DMS53 treated with DMSO at 0.1 percent for 48 hours (cell line): Measurements from ENCODE around the gene RAP1A.
"Not testable (repeated sequence)": the region's sequence is repeated elsewhere in the genome, so short reads cannot be mapped to it uniquely, and the experiment has no call there.

Source experiments
- DNase-seq: peaks from one replicate; lab custom pipeline; 2025; ENCODE audit not compliant: unreplicated experiment; lab: John Stamatoyannopoulos, UW

The RAP1A gene

DNA sequence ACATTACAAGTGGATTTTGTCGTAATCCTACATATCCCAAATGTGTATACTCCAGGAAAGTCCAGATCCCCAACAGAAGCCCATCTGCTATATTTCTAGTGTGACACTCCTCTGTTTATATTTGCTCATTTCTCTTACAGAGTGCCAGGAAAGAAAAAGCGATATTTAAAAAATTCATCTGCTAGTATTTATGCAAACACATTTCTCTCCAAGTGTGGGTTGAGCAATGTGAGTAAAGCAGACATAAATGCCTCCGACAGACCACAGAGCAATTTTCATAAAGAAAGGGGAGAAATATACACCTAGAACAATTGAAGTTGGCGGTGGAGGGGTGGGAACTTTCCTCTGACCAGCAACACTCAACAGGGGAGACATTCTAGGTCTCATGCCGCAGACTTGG is 22.2 kb upstream of the RAP1A start:
- no peak for DNase-seq

DNA sequence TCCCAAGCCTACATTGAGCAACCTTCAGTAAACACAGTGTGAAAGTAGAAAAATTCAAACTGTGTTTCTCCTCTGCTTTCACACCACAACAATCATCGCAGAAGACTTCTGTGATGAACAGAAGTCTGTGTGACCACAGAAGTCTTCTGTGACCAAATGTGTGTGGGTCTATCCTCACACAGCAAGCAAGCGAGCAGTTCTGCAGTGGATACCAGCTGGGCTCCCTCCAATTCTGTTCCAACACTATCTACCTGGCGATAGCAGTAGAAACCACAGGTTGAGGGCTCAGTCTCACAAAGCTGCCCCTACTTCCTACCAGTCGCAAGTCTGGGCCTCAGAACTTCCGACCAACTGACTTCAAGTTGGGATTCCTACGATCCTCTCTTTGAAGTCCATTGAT is 21.0 kb upstream of the RAP1A start:
- DNase-seq, result no peak

DNA sequence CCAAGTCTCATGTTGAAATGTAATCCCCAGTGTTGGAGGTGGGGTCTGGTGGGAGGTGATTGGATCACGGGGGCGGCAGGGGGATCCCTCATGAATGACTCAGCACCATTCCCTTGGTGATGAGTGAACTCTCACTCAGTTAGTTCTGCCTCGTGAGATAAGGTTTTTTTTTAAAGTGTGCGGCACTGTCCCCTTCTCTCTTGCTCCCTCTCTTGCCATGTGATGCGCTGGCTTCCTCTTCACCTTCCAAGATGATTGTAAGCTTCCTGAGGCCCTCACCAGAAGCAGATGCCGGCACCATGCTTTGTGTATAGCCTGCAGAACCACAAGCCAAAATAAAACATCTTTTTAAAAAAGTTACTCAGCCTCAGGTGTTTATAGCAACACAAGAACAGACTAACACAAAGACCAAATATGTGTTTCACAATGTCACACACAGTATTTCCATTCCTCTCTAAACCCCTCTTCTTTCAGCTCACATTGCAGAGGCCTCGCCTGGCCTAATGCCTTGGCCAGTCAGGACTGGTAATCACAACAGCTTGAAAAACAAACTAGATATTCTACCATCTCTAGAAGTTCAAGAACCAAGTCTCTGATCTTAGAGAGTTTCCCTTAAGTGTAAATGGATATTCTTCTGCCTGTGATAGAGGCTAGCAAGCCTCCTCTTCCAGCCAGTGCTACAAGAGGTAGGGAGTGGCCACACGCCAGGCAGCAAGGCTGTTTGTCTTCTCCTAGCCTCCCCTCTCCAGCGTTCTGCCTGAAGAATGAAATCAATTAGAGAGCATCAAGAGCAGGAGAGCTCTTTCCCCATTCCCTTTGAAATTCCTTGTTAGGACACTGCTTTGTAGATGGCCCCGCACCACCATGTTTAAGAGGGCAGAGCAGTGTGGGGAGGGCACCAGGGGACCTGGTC is 19.6 kb upstream of the RAP1A start:
- no peak for DNase-seq

DNA sequence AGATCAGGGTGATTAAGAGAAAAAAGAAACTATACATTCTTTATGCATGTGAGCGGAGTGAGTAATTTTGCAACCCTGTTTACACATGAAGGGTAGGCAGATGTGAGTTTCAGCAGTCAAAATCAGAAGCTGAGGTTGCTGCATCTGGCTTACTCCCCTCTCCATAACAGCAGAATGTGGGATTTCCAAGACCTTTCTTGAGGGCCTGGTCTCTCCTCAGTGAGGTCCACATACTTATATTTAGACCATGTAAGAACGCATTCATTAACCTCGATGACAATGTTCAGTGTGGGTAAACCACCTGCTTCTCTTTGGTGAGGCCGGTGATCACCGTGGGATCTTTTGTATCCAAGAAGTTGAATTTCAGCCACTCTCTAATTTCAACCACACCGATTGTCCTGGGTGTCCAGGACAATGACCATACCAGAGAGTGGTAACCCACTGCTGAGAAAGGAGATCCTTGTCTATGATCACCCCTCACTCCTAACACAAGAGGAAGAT is 18.7 kb upstream of the RAP1A start:
- no peak for DNase-seq

DNA sequence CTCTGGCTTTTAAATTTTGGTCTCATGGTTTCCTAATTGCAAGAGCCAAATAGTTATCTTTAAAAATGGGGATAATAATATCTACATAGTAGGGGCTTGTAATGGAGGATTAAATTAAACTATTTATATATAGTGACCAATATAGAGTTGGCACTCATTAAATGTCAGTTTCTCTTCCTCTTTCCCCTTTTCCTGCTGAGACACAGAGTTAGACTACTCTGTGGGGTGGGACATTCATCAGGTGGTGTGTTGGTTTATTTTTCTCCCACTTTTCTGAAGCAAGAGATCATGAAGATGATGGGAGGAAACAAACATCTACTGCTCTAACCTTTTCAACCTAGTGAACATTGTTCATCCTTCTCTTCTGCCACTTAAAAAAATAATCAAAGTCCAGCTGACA is 17.3 kb upstream of the RAP1A start:
- no peak for DNase-seq

DNA sequence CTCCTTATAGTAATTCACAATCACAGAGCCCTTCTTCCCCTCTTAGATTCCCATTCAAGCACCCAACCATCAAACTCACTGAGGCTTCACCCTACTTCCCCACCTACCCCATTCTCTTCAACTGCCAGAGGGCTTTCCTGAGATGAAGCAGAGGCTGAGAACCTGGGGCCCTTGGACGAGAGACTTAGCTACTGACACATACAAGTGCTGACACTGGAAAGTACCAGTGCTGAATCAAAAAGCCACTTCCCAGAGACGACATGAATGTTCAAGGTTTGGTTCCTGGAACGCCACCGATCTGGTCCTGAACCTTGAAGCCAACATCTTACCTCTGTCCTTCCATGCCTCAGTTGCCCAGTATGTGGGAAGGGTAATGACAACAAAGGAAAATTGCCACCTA is 16.6 kb upstream of the RAP1A start:
- DNase-seq, result no peak

DNA sequence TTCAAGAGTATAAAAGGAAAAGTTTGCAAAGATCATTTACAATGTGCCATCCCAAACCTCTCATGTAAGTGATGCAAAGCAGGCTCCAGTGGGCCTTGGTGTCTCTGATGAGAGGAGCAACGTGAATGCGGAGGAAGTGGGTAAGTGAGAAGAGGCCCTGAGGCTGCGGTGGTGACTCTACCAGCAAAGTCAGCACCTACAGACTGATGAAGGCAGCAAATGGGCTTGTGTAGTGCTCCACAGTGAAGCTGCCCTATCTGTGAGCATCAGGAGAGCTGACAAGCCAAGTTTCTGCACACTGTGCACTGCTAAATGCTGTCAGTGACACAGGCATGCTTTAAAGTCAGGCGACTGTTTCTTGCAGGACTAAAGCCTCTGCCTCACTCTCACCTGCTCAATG is 15.6 kb upstream of the RAP1A start:
- DNase-seq, result no peak

DNA sequence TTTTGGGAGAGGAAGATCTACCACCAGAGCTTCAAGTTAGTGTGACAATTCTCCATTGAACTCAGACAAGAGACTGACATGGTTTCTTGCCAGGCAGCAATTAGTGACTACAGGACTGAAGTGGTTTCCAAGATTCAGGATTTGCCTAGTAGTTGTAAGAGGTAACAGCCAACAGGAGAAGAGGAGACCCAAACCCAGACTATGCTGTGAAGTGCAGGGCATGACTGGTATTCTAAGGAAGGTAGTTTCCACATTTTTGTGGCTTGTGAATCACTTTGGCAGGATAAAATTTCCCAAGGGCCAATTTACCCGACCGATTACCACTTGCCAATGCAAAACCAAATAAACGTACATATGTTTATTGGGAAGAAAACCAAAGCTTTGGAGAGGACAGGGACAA is 14.7 kb upstream of the RAP1A start:
- no peak for DNase-seq

DNA sequence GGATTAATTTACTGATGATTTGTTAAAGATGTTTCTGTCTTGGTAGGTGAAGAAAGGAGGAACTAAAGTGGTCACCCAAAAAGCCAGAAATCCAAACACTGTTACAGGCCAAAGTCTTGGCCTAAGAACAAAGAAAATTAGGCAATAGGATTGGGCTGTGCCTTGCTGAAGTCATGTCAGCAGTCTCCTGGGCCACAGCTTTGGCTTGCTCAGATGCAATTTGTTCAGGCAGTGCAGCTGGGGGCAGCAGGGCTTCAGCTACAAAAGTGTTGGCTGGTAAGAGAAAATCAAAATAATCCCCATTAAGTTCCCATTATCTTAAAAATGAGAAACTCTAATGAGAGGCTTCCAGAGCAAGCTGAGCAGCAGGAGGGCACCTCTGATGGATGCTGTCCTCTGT is 14.0 kb upstream of the RAP1A start:
- DNase-seq, result no peak

DNA sequence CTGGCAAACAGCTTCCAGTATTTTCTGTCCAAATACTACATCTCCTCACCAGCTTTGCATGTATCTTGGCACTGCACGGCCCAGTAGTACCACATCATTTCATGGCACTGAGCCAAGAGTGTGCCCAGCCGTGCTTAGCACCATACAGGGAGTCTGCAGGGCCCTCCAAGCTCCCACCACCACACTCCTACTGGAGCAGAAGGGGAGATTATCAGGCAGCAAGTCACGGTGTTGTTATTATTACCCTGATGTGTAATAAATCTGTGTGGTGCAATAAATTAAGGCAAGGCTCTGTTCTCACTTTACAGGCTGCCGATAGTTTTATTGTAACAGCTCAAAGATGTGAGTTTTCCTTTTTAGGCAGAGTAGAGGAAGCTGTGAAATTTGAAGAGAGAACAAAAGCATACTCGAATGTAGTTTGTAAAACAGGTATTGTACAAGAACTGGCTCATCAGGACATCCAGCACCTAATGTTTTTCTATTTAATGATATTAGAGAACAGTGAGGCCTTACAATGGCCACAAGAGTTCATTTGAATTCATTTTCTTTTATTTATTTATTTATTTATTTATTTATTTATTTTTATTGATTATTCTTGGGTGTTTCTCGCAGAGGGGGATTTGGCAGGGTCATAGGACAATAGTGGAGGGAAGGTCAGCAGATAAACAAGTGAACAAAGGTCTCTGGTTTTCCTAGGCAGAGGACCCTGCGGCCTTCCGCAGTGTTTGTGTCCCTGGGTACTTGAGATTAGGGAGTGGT is 13.0 kb upstream of the RAP1A start:
- DNase-seq, result not testable (repeated sequence)

DNA sequence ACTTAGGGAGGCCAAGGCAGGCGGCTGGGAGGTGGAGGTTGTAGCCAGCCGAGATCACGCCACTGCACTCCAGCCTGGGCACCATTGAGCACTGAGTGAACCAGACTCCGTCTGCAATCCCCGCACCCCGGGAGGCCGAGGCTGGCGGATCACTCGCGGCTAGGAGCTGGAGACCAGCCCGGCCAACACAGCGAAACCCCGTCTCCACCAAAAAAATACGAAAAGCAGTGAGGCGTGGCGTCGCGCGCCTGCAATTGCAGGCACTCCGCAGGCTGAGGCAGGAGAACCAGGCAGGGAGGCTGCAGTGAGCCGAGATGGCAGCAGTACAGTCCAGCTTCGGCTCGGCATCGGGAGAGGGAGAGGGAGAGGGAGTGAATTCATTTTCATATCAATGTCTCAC is 11.1 kb upstream of the RAP1A start:
- not testable (repeated sequence) for DNase-seq

DNA sequence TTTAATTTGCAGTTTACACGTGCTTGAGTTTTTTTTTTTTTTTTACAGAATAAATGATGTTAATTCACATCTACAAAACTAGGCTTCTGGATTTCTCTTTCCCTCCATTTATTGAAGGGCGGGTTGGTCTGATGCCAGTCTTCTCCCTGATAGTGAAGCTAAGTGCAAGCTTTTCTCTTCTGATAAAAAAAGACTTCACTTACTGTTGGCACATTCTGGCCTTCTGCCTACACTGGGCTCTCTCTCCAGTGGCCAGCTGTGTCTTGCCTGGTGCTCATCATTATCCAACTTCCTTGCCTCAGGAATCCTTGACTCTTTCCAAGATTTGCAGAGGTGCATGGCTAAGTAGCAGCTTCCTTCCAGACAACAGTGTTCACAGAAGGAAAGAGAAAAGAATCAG is 7.6 kb upstream of the RAP1A start:
- DNase-seq, result no peak

DNA sequence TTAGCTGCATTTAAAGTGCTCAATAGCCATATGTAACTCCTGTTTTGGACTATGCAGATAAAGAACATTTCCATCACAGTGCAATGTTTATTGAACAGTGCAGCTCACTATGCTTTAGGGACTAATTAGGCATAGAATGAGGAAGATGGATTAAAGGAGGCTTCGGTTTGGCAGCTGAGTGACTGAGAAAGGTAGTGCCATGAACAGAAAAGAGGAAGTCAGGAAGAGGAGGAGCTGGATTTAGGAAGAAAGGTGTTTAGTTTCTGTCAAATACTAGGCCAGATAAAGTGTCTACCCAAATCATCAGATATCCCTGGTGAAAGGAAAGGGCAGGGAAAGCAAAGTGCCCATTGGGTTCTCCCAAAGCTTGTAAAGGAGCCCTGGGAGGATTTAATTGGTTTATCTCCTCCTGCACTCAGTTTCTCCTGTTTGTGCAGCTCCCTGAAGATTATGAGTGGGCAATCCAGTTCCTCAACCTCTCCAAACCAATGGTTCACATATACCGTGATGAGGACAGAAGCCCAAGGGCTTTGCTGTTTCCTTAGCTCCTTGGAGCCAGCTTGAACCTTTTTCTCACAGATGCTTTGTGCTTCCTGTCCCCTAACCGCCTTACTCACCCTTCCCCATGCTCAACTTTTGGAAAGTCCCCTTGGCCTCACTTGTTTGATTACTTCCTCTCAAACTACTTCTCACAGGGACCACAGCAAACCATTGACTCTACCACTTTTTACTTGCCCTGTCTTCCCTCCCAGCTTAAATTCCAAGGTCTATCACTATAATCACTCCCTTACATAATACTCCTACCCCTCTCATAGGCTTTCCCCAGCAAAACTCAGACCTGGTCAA is 3.5 kb upstream of the RAP1A start:
- no peak for DNase-seq

DNA sequence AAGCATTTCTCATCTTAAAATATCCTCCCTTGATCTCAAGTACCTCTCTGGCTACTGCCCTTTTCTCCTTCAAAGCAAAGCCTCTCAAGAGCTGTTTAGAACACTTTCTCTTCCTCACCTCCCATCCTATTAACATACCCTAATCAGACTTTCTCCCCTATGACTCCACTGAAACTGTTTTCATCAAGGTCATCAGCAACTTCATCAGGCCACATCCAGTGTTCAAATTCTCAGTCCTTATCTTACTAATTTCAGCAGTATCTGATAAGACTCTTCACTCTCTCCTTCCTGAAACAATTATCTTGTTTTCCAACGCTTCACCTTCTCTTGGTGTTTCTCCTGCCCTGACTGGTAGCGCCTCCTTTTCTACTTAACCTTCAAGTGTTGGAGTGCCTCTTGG is 1.5 kb upstream of the RAP1A start:
- DNase-seq, result no peak

DNA sequence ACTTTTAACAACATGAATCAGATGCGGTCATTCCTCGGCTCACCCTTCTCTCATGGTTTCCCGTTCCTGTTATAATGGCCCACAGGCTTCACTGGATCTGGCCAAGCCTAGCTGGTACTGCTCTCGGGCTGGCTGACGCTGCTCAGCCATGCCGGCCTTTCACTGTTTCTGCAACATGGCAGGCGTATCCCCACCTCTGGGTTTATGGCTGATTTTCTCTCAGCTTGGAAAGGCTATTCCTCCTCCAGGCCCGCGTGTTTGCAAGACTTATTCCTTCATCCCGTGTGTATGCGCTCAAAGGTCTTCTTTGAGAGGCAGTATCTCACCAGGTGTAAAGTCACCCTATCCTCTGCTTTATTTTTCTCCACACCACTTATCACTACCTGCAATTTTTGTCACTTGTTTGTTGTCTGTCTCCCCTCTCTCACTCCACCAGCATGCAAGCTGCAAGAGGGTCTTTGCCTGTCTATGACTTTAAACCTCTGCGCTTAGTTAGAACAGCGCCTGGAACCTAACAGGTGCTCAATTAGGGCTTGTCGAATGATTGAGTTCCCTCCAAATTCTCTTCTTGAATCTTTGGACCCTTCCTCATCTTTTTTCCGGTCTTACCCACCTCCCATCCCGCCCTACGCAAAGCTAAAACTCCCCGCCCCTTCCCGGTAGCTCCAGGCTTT is 491 bp upstream of the RAP1A start:
- no peak for DNase-seq

DNA sequence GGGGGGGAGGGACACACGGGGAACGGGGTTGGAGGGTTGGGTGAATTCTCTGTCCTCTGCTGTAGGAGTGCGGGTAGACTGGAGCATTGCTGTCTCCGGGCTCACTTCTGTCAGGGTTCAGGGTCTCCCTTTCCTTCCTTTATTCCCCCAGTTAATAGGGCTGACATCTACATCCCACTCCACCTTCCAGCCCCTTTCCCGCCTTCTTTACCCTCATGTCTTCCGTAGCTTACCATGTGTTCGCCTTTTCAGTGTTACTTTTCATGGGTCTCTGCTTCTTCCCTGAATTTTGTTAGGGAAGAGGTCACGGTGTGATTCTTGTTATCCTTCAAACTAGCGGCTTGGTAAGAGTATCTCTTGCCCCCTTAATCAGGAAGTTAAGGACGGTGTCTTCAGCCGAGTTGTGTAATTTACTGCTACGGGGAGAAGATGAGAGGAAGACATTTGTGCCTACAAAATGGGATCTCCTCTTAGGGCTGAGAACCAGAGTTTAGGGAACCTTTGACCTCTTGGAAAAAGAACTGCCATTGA is 917 bp downstream of the RAP1A start:
- no peak for DNase-seq

DNA sequence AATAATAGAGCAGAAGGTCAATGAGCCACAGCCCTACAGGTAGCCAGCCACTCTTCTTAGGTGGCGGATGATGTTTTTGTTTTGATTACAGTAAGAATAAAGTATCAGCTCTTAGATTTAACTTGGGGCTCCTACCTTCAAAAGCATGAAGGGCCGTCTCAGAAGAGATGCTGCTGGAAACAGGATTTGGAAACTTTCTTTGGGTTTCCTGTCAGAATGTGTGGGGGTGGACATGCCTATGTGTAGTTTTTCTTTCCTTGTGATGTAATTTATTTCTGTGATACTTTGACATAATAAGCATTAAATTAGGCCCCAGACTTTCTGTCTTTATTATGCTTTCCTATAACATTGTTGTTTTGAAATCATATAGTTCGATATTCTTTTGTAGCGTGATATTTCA is 1.5 kb downstream of the RAP1A start:
- DNase-seq, result no peak

DNA sequence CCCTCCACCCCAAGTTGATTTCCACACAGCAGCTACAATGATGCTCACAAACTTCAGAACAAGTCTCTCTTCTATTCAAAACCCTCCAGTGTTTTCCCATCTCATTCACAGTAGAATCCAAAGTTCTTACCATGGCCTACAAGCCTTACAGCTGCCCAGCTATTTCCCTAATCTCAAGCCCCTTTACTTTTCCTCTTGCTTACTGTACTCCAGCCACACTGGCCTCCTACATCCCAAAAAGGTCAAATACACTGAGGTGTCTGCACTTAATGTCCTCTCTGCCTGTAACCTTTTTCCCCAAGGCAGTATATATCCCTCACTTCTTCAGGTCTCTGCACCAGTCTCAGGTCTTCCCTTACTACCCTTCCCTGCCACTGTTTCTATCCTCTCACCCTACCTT is 2.6 kb downstream of the RAP1A start:
- DNase-seq, result no peak

DNA sequence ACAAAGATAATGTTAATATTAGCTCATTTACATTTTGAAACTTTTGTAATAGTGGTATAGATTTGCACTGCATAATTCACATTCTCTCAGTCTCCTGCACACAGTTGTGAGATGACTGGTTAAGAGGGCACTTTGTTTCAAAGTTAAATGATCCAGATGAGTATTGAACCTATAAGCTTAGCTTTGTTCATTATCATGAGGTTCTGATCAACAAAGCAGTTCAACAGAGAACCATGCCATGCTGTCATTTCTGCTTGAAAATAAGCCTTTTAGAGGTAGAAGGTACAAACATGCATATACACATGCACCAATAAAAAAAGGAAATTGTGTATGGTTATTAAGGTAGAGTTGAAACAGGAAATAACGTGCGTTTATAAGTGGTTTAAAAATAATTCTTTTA is 4.8 kb downstream of the RAP1A start:
- DNase-seq, result no peak

DNA sequence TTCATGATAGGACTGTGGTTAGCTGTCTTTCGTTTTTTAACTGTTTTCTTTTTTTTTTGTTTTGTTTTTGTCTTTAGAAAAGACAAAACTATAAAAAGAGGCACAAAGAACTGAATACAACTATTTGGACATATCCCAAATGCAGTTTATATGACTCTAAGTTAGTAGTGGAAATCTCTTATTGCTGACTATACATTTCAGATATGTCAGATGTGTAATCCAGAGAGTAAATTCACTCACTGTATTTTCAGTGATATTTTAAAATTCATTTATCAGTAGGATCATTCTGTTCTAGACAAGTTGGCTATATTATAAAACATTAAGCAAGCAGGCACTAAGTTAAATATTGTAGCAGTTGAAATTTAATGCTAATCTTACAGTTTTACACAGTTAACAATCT is 5.7 kb downstream of the RAP1A start:
- no peak for DNase-seq

DNA sequence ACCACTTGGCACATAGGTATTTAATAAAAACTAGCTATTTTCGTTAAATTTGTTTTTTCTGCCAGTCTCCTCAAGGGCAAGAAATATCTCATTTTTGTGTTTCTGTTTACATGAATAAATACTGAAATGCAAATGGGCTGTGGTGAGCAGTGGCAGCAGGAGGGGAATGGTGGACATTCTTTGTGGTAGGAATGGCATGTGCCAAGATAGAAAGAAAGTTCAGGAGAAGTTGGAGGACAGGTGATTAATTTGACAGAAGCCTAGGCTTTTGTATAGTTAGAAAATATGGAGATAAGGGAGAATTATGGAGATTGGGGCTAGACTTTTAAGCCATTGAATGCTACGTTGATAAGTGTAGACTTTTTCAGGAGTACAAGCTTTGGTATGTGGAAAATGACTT is 8.6 kb downstream of the RAP1A start:
- DNase-seq, result no peak
